Adipose tissue (tissue), 3 donors: ENCODE measurements around the gene SLC13A4. TPM values are rescaled to one million over a fixed set of nuclear protein-coding genes. Genes with fewer than 3 reads are reported as not detected.
"Not testable (repeated sequence)": the region's sequence is repeated elsewhere in the genome, so short reads cannot be mapped to it uniquely, and the experiment has no call there.

Experiments
- H3K27ac ChIP-seq: one replicate; pipeline ENCODE4 v1.5.1; 2013; ENCODE audit warnings: low read depth, low read length
- WGBS, 3 donors: extraction: QIAGEN DNeasy Blood & Tissue Kit; methylation state at CpG; one replicate each; pipeline ENCODE4 v1.1.7; 2013; 5-methylcytosine and 5-hydroxymethylcytosine counted together
- polyA plus RNA-seq, 3 donors: library from polyadenylated mRNA; stranded (reverse); fragments of 200-250 nt; gene quantifications; one replicate each; pipeline ENCODE4 v1.2.3, GENCODE V29; 2013
- donor health status: healthy with polysubstance abuse.
- donor health status: Bipolar disorder and iron deficiency.
- donor health status: healthy.

Gene SLC13A4
- polyA plus RNA-seq, 3 donors, result 0.01 to 0.06 TPM; not detected in 1

- H3K27ac ChIP-seq, result no peak overlapping the region
- WGBS, 3 donors, result 83 to 90% (median 88%) methylated on average over 12 of the region's 12 CpGs
Measured at GRCh38 chr7:135653340-135654080, 74.5 kb downstream of the SLC13A4 start.

GRCh38 chr7:135650831-135651573, 77.0 kb downstream of the SLC13A4 start:
- WGBS, 3 donors, result 74 to 77% (median 74%) methylated on average over 15 of the region's 15 CpGs
- H3K27ac ChIP-seq, result no peak overlapping the region

- WGBS, 3 donors, result 86 to 96% (median 94%) methylated on average over 7 of the region's 7 CpGs
- H3K27ac ChIP-seq, result no peak overlapping the region
Measured at GRCh38 chr7:135648235-135648634, 79.8 kb downstream of the SLC13A4 start.

DNA sequence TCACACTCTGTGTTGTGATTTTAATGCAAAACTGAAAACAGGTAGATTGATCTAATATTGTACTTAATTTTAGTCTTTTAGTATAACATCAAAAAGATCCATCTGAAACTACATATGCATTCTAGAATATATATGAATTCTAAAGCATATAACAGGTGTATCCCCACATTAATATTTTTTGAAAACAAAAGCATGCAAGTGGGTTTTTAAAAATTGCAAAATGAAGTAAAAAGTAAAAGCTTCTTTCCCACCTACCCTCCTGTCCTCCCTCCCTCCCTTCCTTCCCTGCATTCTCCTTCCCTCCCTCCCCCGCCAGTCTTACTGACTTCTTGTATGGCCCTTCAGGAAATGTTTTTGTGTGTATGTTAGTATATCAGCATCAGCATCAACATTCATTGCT, 80.2 kb downstream of the SLC13A4 start:
- 83 to 94% (median 90%) methylated on average over 1 of the region's 1 CpG for WGBS, 3 donors
- no peak overlapping the region for H3K27ac ChIP-seq

- H3K27ac ChIP-seq, result no peak overlapping the region
- WGBS, 3 donors, result 41 to 49% (median 47%) methylated on average over 6 of the region's 6 CpGs
Measured at GRCh38 chr7:135645296-135645904, 82.6 kb downstream of the SLC13A4 start.

DNA sequence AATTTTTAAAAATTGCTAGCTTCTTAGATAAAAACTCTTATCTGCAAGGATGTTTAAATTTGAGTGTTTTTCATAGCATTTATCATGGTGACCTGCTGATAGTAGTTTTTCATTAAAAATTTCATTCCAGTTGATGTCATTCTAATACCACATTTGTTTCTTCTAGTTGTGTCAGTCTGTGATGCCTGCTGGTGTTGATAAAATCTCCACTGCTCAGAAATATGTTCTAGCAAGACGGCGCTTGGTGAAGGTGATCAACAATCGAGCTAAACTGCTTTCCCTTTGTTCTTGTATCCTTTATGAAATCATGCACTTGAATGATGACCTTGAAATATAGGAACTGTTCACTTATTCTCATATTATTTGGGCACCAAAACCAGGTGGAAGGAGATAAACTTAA, 83.3 kb downstream of the SLC13A4 start:
- WGBS, 3 donors, result 72 to 79% (median 75%) methylated on average over 3 of the region's 3 CpGs
- H3K27ac ChIP-seq, result no peak overlapping the region

DNA sequence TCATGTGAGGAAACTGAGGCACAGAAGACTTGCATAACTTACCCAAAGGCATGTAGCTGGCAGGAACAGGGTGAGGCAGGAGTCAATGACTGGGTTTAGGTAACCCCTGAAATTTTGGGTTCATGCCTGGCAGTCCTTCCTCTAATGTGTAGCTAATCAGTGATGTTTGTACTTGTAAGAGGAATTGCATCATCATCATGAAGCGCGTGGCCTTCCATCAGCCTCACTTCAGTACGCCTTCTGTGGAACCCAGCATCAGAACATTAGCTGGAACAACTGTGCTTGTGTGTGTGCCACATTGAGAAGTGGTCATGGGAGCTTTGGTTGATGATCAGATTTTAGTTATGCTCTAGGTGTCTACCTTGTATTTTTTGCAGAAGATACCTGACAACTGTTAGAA, 83.8 kb downstream of the SLC13A4 start:
- 62 to 91% (median 68%) methylated on average over 3 of the region's 3 CpGs for WGBS, 3 donors
- H3K27ac ChIP-seq, result no peak overlapping the region

DNA sequence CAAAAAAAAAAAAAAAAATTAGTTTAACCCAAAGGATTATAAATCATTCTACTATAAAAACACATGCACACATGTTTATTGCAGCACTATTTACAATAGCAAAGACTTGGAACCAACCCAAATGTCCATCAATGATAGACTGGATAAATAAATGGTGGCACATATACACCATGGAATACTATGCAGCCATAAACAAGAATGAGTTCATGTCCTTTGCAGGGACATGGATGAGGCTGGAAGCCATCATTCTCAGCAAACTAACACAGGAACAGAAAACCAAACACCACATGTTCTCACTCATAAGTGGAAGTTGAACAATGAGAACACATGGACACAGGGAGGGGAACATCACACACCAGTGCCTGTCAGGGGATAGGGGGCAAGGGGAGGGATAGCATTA, 88.3 kb downstream of the SLC13A4 start:
- not testable (repeated sequence) for H3K27ac ChIP-seq

DNA sequence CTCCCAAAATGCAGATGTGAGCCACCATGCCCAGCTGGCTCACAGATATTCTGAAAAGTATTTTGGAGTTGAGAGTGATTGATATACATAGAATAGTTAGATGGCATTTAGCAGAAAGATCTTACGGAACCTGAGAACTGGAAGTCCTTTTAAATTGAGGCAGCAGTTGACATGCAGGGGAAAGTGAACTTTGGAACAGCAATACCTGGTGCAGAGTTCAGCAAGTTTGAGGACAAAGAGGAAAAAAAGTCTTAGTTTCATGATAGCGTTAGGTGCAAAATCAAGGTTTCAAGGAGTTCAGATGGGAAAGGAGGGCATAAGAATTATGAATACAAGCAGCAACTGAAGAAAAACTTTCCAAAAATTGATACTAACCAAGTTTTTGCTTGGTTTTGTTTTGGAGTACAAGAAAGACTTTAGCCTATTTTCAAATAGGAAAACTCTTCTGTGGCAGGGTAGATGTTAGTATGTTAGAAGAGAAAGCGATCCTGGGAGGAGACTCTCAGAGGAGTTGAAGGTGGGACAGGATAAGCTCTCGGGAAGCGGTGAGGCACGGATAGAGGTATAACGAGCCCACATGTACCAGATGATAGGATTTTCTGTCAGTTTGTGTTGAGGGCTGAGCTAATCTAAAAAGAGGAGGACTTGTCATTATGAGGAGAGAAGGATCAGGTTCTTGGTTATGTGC, 93.7 kb downstream of the SLC13A4 start:
- 96 to 97% (median 97%) methylated on average over 7 of the region's 7 CpGs for WGBS, 3 donors
- no peak overlapping the region for H3K27ac ChIP-seq

Other genes starting within 250 kb of the SLC13A4 start
- gene CNOT4, start 218.1 kb downstream of the SLC13A4 start, polyA plus RNA-seq, result 1 to 10 TPM; 3.8 to 7.6 (median 6.7) TPM
- 10 to 100 TPM; 10.2 to 17.0 (median 16.6) TPM for gene NUP205, start 170.3 kb downstream of the SLC13A4 start, polyA plus RNA-seq
- 10 to 100 TPM; 10.2 to 45.1 (median 14.1) TPM for gene STMP1, start 65.7 kb downstream of the SLC13A4 start, polyA plus RNA-seq
- gene FAM180A, start 20.6 kb upstream of the SLC13A4 start, polyA plus RNA-seq, result 1 to 10 TPM in 2 of 3 donors, under 1 TPM in 1; 0.07 to 2.2 (median 2.2) TPM
- 10 to 100 TPM; 21.2 to 91.9 (median 71.6) TPM for gene MTPN, start 249.2 kb upstream of the SLC13A4 start, polyA plus RNA-seq